A673 (cell line): ENCODE data around the gene TEX2.

Experiments
- EZH2 ChIP-seq: fragments of 200-600 bp; sonication (generic); IDR thresholded peaks from 2 replicates; pipeline ENCODE4 v1.6.1; 2017; ENCODE audit warnings: borderline replicate concordance, low read depth, mild to moderate bottlenecking, mixed read lengths, antibody characterized with exemption, low read length; ENCODE audit not compliant: poor library complexity, severe bottlenecking
- TF ChIP-seq, protein P1 (sequence below): fragments of 300-800, 200-600 bp; sonication (generic); conservative IDR thresholded peaks from 2 replicates; pipeline ENCODE4 v1.5.1; 2017; ENCODE audit warnings: low read depth, mild to moderate bottlenecking, antibody characterized with exemption, low read length, moderate library complexity, mixed read lengths

DNA sequence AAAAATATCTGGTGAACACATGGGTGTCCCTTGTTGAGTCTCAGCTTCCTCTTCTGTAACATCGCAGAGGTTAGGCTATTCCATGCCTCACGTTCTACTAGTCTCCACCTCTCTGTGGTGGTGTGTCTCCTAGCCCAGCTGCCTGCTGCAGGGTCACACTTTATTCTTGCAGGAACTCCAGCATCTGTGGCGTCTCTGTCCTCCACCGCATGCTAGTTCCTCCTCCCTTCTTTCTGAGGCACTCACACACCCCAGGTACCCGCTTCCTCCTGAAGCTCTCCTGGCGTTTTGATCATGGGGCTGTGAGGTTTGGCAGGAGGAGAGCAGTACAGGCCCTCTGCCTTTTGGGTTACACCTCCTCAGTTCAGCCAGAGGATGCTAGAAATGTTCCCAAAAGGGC is 9.9 kb upstream of the TEX2 start:
- TF ChIP-seq, protein P1, sequence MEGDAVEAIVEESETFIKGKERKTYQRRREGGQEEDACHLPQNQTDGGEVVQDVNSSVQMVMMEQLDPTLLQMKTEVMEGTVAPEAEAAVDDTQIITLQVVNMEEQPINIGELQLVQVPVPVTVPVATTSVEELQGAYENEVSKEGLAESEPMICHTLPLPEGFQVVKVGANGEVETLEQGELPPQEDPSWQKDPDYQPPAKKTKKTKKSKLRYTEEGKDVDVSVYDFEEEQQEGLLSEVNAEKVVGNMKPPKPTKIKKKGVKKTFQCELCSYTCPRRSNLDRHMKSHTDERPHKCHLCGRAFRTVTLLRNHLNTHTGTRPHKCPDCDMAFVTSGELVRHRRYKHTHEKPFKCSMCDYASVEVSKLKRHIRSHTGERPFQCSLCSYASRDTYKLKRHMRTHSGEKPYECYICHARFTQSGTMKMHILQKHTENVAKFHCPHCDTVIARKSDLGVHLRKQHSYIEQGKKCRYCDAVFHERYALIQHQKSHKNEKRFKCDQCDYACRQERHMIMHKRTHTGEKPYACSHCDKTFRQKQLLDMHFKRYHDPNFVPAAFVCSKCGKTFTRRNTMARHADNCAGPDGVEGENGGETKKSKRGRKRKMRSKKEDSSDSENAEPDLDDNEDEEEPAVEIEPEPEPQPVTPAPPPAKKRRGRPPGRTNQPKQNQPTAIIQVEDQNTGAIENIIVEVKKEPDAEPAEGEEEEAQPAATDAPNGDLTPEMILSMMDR: no peak
- TF ChIP-seq EZH2: no peak
